ENCODE data around the gene TSEN2. TPM values are rescaled to one million over a fixed set of nuclear protein-coding genes. Genes with fewer than 3 reads are reported as not detected.

Gene TSEN2
- total RNA-seq, 1 donor from 2014 or later, result 18.6 TPM

GRCh38 chr3:12569836-12570235 is 85.6 kb downstream of the TSEN2 start:
- Mint-ChIP-seq H3K4me3 (ENCODE audit: unreplicated experiment) (no peak overlapping the region), H3K27me3 (ENCODE audit: unreplicated experiment) (no peaks in the 10 kb centered on the region), H3K36me3 (ENCODE audit: unreplicated experiment) (peaks cover 19% of the 10 kb centered on the region), H3K4me1 (ENCODE audit: low read depth, unreplicated experiment) (peaks cover 2% of the 10 kb centered on the region), H3K27ac (ENCODE audit: unreplicated experiment) (no peak overlapping the region), H3K9me3 (ENCODE audit: unreplicated experiment) (peaks cover 11% of the 10 kb centered on the region)
- no peak for TF ChIP-seq CTCF (IDR thresholded peaks at IDR 0.05; ENCODE audit: partially characterized antibody, unreplicated experiment)
- DNase-seq, result no peak

- H3K27ac Mint-ChIP-seq (ENCODE audit: unreplicated experiment), result no peak overlapping the region
- no peak for TF ChIP-seq CTCF (IDR thresholded peaks at IDR 0.05; ENCODE audit: partially characterized antibody, unreplicated experiment)
- peaks cover 5% of the 10 kb centered on the region for H3K9me3 Mint-ChIP-seq (ENCODE audit: unreplicated experiment)
- no peaks in the 10 kb centered on the region for H3K27me3 Mint-ChIP-seq (ENCODE audit: unreplicated experiment)
- H3K4me3 Mint-ChIP-seq (ENCODE audit: unreplicated experiment), result no peak overlapping the region
- peaks cover 2% of the 10 kb centered on the region for H3K4me1 Mint-ChIP-seq (ENCODE audit: low read depth, unreplicated experiment)
- DNase-seq, result no peak
- peaks cover 9% of the 10 kb centered on the region for H3K36me3 Mint-ChIP-seq (ENCODE audit: unreplicated experiment)
Observed at GRCh38 chr3:12571986-12572385, 87.7 kb downstream of the TSEN2 start.

- H3K9me3 Mint-ChIP-seq (ENCODE audit: unreplicated experiment), result peaks cover 2% of the 10 kb centered on the region
- H3K4me3 Mint-ChIP-seq (ENCODE audit: unreplicated experiment), result no peak overlapping the region
- no peak for DNase-seq
- no peaks in the 10 kb centered on the region for H3K27me3 Mint-ChIP-seq (ENCODE audit: unreplicated experiment)
- TF ChIP-seq CTCF (IDR thresholded peaks at IDR 0.05; ENCODE audit: partially characterized antibody, unreplicated experiment), result no peak
- H3K36me3 Mint-ChIP-seq (ENCODE audit: unreplicated experiment), result peaks cover 13% of the 10 kb centered on the region
- no peak overlapping the region for H3K27ac Mint-ChIP-seq (ENCODE audit: unreplicated experiment)
- H3K4me1 Mint-ChIP-seq (ENCODE audit: low read depth, unreplicated experiment), result no peaks in the 10 kb centered on the region
Observed at GRCh38 chr3:12574131-12574530, 89.9 kb downstream of the TSEN2 start.

- no peaks in the 10 kb centered on the region for H3K27me3 Mint-ChIP-seq (ENCODE audit: unreplicated experiment)
Observed at GRCh38 chr3:12574661-12575060, 90.4 kb downstream of the TSEN2 start.

GRCh38 chr3:12577379-12577778 is 93.1 kb downstream of the TSEN2 start:
- Mint-ChIP-seq H3K27ac (ENCODE audit: unreplicated experiment) (no peak overlapping the region), H3K4me3 (ENCODE audit: unreplicated experiment) (no peak overlapping the region), H3K36me3 (ENCODE audit: unreplicated experiment) (peaks cover 5% of the 10 kb centered on the region), H3K27me3 (ENCODE audit: unreplicated experiment) (no peaks in the 10 kb centered on the region), H3K4me1 (ENCODE audit: low read depth, unreplicated experiment) (no peaks in the 10 kb centered on the region), H3K9me3 (ENCODE audit: unreplicated experiment) (peaks cover 2% of the 10 kb centered on the region)
- TF ChIP-seq CTCF (IDR thresholded peaks at IDR 0.05; ENCODE audit: partially characterized antibody, unreplicated experiment), result no peak
- DNase-seq, result no peak

More at GRCh38 chr3:12574661-12575060, 90.4 kb downstream of the TSEN2 start:
- no peak for DNase-seq
- H3K4me1 Mint-ChIP-seq (ENCODE audit: low read depth, unreplicated experiment), result no peaks in the 10 kb centered on the region
- no peak overlapping the region for H3K4me3 Mint-ChIP-seq (ENCODE audit: unreplicated experiment)
- peaks cover 13% of the 10 kb centered on the region for H3K36me3 Mint-ChIP-seq (ENCODE audit: unreplicated experiment)
- H3K27ac Mint-ChIP-seq (ENCODE audit: unreplicated experiment), result no peak overlapping the region
- no peak for TF ChIP-seq CTCF (IDR thresholded peaks at IDR 0.05; ENCODE audit: partially characterized antibody, unreplicated experiment)
- H3K9me3 Mint-ChIP-seq (ENCODE audit: unreplicated experiment), result peaks cover 2% of the 10 kb centered on the region
